Activated CD4-positive, alpha-beta memory T cell treated with anti-CD3 and anti-CD28 coated beads, Interleukin-2, amount 10 ng/mL, durations not matched to agents 7 days and 5 days (primary cell): ENCODE measurements around the gene GBF1. TPM values are rescaled to one million over a fixed set of nuclear protein-coding genes. Genes with fewer than 3 reads are reported as not detected.
A peak's percentile ranks its signal among the peaks of the same experiment; 100 is the strongest.
"Not testable (repeated sequence)": the region's sequence is repeated elsewhere in the genome, so short reads cannot be mapped to it uniquely, and the experiment has no call there.

Source experiments
- CTCF ChIA-PET: fragments of 350-600 bp; sonication (Branson Sonifier 250); formaldehyde crosslinking; loops from one replicate; lab custom pipeline; 2021; ENCODE audit warnings: antibody characterized with exemption, inconsistent platforms; lab: Charles Lee
- POLR2A ChIA-PET: fragments of 350-600 bp; sonication (Branson Sonifier 250); formaldehyde crosslinking; loops from one replicate; lab custom pipeline; 2021; ENCODE audit warnings: antibody characterized with exemption; lab: Charles Lee
- DNase-seq: peaks from one replicate; pipeline ENCODE4 v3.0.0-alpha.2; 2020
- H3K27ac Mint-ChIP-seq: one replicate; pipeline ENCODE4 v1.8.0; 2021; ENCODE audit warnings: mild to moderate bottlenecking, mixed read lengths
- H3K27me3 Mint-ChIP-seq: one replicate; pipeline ENCODE4 v1.8.0; 2021; ENCODE audit warnings: mixed read lengths
- H3K36me3 Mint-ChIP-seq: one replicate; pipeline ENCODE4 v1.8.0; 2021; ENCODE audit warnings: low read depth, mixed read lengths
- H3K4me1 Mint-ChIP-seq: one replicate; pipeline ENCODE4 v1.8.0; 2021; ENCODE audit warnings: mixed read lengths
- H3K4me3 Mint-ChIP-seq: one replicate; pipeline ENCODE4 v1.8.0; 2021; ENCODE audit warnings: mild to moderate bottlenecking, mixed read lengths
- H3K9me3 Mint-ChIP-seq: one replicate; pipeline ENCODE4 v1.8.0; 2021; ENCODE audit warnings: mixed read lengths
- total RNA-seq, 2 experiments: library from RNA; stranded (reverse); gene quantifications; one replicate each; pipeline ENCODE4 v1.2.3, GENCODE V29; 2021

GBF1 gene
- total RNA-seq, 2 experiments from 2014 or later: 42.4 to 43.1 TPM

GRCh38 chr10:102291221-102291905 lies 46.0 kb downstream of the GBF1 start:
- DNase-seq: no peak
- ChIA-PET POLR2A (no interaction called here), CTCF (interaction anchor here (0.9 to 1.1 kb wide), 2 partner anchors 16 to 60 kb away, joined by 3 to 4 read pairs; no protein-coding TSS in a partner anchor)
- Mint-ChIP-seq H3K4me1 (peaks cover 19% of the 10 kb centered on the region), H3K27ac (no peak overlapping the region), H3K9me3 (no peaks in the 10 kb centered on the region), H3K4me3 (no peak overlapping the region), H3K27me3 (no peaks in the 10 kb centered on the region), H3K36me3 (peaks cover 11% of the 10 kb centered on the region)

GRCh38 chr10:102297101-102297500 lies 51.8 kb downstream of the GBF1 start:
- DNase-seq: no peak
- Mint-ChIP-seq H3K9me3 (no peaks in the 10 kb centered on the region), H3K4me3 (no peak overlapping the region), H3K27ac (no peak overlapping the region), H3K4me1 (peaks cover 18% of the 10 kb centered on the region), H3K27me3 (no peaks in the 10 kb centered on the region), H3K36me3 (peaks cover 10% of the 10 kb centered on the region)
- ChIA-PET CTCF (interaction anchor here (2.4 to 2.7 kb wide), 2 partner anchors 55 to 66 kb away, joined by 9 to 17 read pairs; no protein-coding TSS in a partner anchor), POLR2A (interaction anchor here (1.4 to 1.5 kb wide), 2 partner anchors 13 to 31 kb away, joined by 3 to 6 read pairs; no protein-coding TSS in a partner anchor)

GRCh38 chr10:102298899-102299298 lies 53.6 kb downstream of the GBF1 start:
- Mint-ChIP-seq H3K4me3 (no peak overlapping the region), H3K36me3 (peaks cover 15% of the 10 kb centered on the region), H3K4me1 (peaks cover 18% of the 10 kb centered on the region), H3K27me3 (no peaks in the 10 kb centered on the region), H3K27ac (no peak overlapping the region), H3K9me3 (no peaks in the 10 kb centered on the region)
- ChIA-PET POLR2A (no interaction called here), CTCF (interaction anchor here (2.4 to 2.7 kb wide), 2 partner anchors 53 to 68 kb away, joined by 9 to 17 read pairs; no protein-coding TSS in a partner anchor)
- DNase-seq: no peak

GRCh38 chr10:102299873-102300272 lies 54.5 kb downstream of the GBF1 start:
- Mint-ChIP-seq H3K36me3 (peaks cover 15% of the 10 kb centered on the region), H3K4me1 (peaks cover 18% of the 10 kb centered on the region), H3K4me3 (no peak overlapping the region), H3K27ac (peak overlapping the region; percentile 36), H3K9me3 (no peaks in the 10 kb centered on the region), H3K27me3 (no peaks in the 10 kb centered on the region)
- ChIA-PET POLR2A (no interaction called here), CTCF (interaction anchor here (0.7 kb wide), 1 partner anchor 52 kb away, joined by 4 read pairs; no protein-coding TSS in a partner anchor)
- DNase-seq: no peak

GRCh38 chr10:102300278-102300843 lies 55.0 kb downstream of the GBF1 start:
- Mint-ChIP-seq H3K27ac (peak overlapping the region; percentile 36), H3K27me3 (no peaks in the 10 kb centered on the region), H3K9me3 (no peaks in the 10 kb centered on the region), H3K4me1 (peaks cover 18% of the 10 kb centered on the region), H3K36me3 (peaks cover 15% of the 10 kb centered on the region), H3K4me3 (no peak overlapping the region)
- ChIA-PET POLR2A (no interaction called here), CTCF (interaction anchor here (0.7 kb wide), 1 partner anchor 52 kb away, joined by 4 read pairs; no protein-coding TSS in a partner anchor)
- no peak for DNase-seq

- POLR2A ChIA-PET, DNase-seq, H3K27me3 Mint-ChIP-seq, CTCF ChIA-PET, H3K9me3 Mint-ChIP-seq, H3K27ac Mint-ChIP-seq, H3K4me3 Mint-ChIP-seq: not testable (repeated sequence)
- Mint-ChIP-seq H3K36me3 (peaks cover 17% of the 10 kb centered on the region), H3K4me1 (peaks cover 18% of the 10 kb centered on the region)
Observed at GRCh38 chr10:102300912-102301311, 55.6 kb downstream of the GBF1 start.

- Mint-ChIP-seq H3K4me1 (peaks cover 18% of the 10 kb centered on the region), H3K36me3 (peaks cover 17% of the 10 kb centered on the region)
- H3K4me3 Mint-ChIP-seq, H3K9me3 Mint-ChIP-seq, H3K27ac Mint-ChIP-seq, CTCF ChIA-PET, DNase-seq, POLR2A ChIA-PET, H3K27me3 Mint-ChIP-seq: not testable (repeated sequence)
Observed at GRCh38 chr10:102301332-102301731, 56.0 kb downstream of the GBF1 start.

- ChIA-PET POLR2A (no interaction called here), CTCF (interaction anchor here (0.7 kb wide), 1 partner anchor 206 kb away, joined by 5 read pairs; no protein-coding TSS in a partner anchor)
- Mint-ChIP-seq H3K4me1 (peaks cover 14% of the 10 kb centered on the region), H3K27me3 (no peaks in the 10 kb centered on the region), H3K36me3 (peaks cover 22% of the 10 kb centered on the region), H3K27ac (no peak overlapping the region), H3K4me3 (no peak overlapping the region), H3K9me3 (no peaks in the 10 kb centered on the region)
- no peak for DNase-seq
Observed at GRCh38 chr10:102302611-102303010, 57.3 kb downstream of the GBF1 start.

- Mint-ChIP-seq H3K4me3 (no peak overlapping the region), H3K27ac (no peak overlapping the region), H3K9me3 (no peaks in the 10 kb centered on the region), H3K36me3 (peaks cover 20% of the 10 kb centered on the region), H3K4me1 (peaks cover 6% of the 10 kb centered on the region), H3K27me3 (no peaks in the 10 kb centered on the region)
- no peak for DNase-seq
- POLR2A ChIA-PET: no interaction called here
- CTCF ChIA-PET: interaction anchor here (1.0 kb wide), 1 partner anchor 46 kb away, joined by 3 read pairs; no protein-coding TSS in a partner anchor
Observed at GRCh38 chr10:102306006-102306405, 60.7 kb downstream of the GBF1 start.

GRCh38 chr10:102306710-102307109 lies 61.4 kb downstream of the GBF1 start:
- Mint-ChIP-seq H3K4me3 (no peak overlapping the region), H3K4me1 (peaks cover 11% of the 10 kb centered on the region), H3K36me3 (peaks cover 20% of the 10 kb centered on the region), H3K27me3 (no peaks in the 10 kb centered on the region), H3K27ac (no peak overlapping the region), H3K9me3 (no peaks in the 10 kb centered on the region)
- ChIA-PET POLR2A (no interaction called here), CTCF (interaction anchor here (0.9 to 1.0 kb wide), 2 partner anchors 15 to 45 kb away, joined by 3 to 4 read pairs; no protein-coding TSS in a partner anchor)
- DNase-seq: no peak

- H3K27ac Mint-ChIP-seq, H3K4me3 Mint-ChIP-seq, H3K9me3 Mint-ChIP-seq, H3K27me3 Mint-ChIP-seq, DNase-seq, POLR2A ChIA-PET: not testable (repeated sequence)
- peaks cover 17% of the 10 kb centered on the region for H3K4me1 Mint-ChIP-seq
- H3K36me3 Mint-ChIP-seq: peaks cover 13% of the 10 kb centered on the region
- CTCF ChIA-PET: interaction anchor here (5.9 kb wide), 1 partner anchor 43 kb away, joined by 27 read pairs; no protein-coding TSS in a partner anchor
Observed at GRCh38 chr10:102308318-102308717, 63.0 kb downstream of the GBF1 start.

GRCh38 chr10:102309236-102309635 lies 63.9 kb downstream of the GBF1 start:
- Mint-ChIP-seq H3K27me3 (no peaks in the 10 kb centered on the region), H3K4me3 (no peak overlapping the region), H3K9me3 (no peaks in the 10 kb centered on the region), H3K27ac (no peak overlapping the region), H3K4me1 (peaks cover 17% of the 10 kb centered on the region), H3K36me3 (peaks cover 13% of the 10 kb centered on the region)
- DNase-seq: no peak
- ChIA-PET CTCF (interaction anchor here (0.5 to 5.9 kb wide), 3 partner anchors 42 to 376 kb away, joined by 3 to 27 read pairs (median 3); no protein-coding TSS in a partner anchor), POLR2A (no interaction called here)

- Mint-ChIP-seq H3K27me3 (no peaks in the 10 kb centered on the region), H3K9me3 (no peaks in the 10 kb centered on the region), H3K36me3 (peaks cover 13% of the 10 kb centered on the region), H3K4me3 (no peak overlapping the region), H3K27ac (no peak overlapping the region), H3K4me1 (peaks cover 17% of the 10 kb centered on the region)
- CTCF ChIA-PET: interaction anchor here (5.9 kb wide), 1 partner anchor 41 kb away, joined by 27 read pairs; no protein-coding TSS in a partner anchor
- POLR2A ChIA-PET: no interaction called here
- DNase-seq: no peak
Observed at GRCh38 chr10:102309916-102310315, 64.6 kb downstream of the GBF1 start.
